Psoas muscle (tissue), 8 donors: ENCODE measurements around the gene AJAP1. TPM values are rescaled to one million over a fixed set of nuclear protein-coding genes. Genes with fewer than 3 reads are reported as not detected.

Source experiments
- ATAC-seq, 4 donors: fragments of 200-7000 bp; cut with Tn5 transposase; one replicate each; pipeline ENCODE4 v1.9.1; 2020; ENCODE audit warnings: moderate library complexity in 3 of 4, mild to moderate bottlenecking in 2 of 4
- DNase-seq, 2 donors: peaks; one replicate each; pipeline ENCODE4 v3.0.0-alpha.2; 2020
- H3K27ac ChIP-seq: fragments of 200-600 bp; one replicate; pipeline ENCODE4 v1.8.0; 2022
- H3K27me3 ChIP-seq, 3 donors: fragments of 200-600 bp in 1 of 3; one replicate each; pipeline versions ENCODE4 v1.6.1 to v1.8.0; 2013 to 2022; ENCODE audit warnings: low read length in 2 of 3, mild to moderate bottlenecking in 2 of 3, moderate library complexity in 1 of 3; ENCODE audit not compliant: insufficient read depth in 3 of 3
- H3K36me3 ChIP-seq, 2 donors: fragments of 200-600 bp in 1 of 2; one replicate each; pipeline versions ENCODE4 v1.6.1 to v1.8.0; 2013 to 2022; ENCODE audit warnings: low read depth in 1 of 2, mild to moderate bottlenecking in 1 of 2, moderate library complexity in 1 of 2; ENCODE audit not compliant: insufficient read depth in 1 of 2
- H3K4me1 ChIP-seq: fragments of 200-600 bp; one replicate; pipeline ENCODE4 v1.8.0; 2022
- H3K4me3 ChIP-seq: fragments of 200-600 bp; one replicate; pipeline ENCODE4 v1.8.0; 2022; ENCODE audit warnings: mild to moderate bottlenecking
- H3K9me3 ChIP-seq: fragments of 200-600 bp; one replicate; pipeline ENCODE4 v1.8.0; 2022
- CTCF ChIP-seq: fragments of 200-600 bp; IDR thresholded peaks from one replicate; pipeline ENCODE4 v1.8.0; 2022; ENCODE audit warnings: antibody characterized with exemption
- WGBS, 3 donors: extraction: QIAGEN DNeasy Blood & Tissue Kit; methylation state at CpG; one replicate each; pipeline versions ENCODE4 v1.1.6 to v1.1.7; 2013; 5-methylcytosine and 5-hydroxymethylcytosine counted together
- intact Hi-C, 2 donors: fragments of 100-400 bp; cut with DNase I; formaldehyde crosslinking; loops; one replicate each; pipeline versions ENCODE4 v1.11.0 to v1.14.2; 2022
- polyA plus RNA-seq, 3 donors: library from polyadenylated mRNA; stranded (reverse); fragments of 200-250 nt; gene quantifications; one replicate each; pipeline ENCODE4 v1.2.3, GENCODE V29; 2013
- total RNA-seq, 4 donors: library from RNA; stranded (reverse); fragmentation: NEBNext Ultra II Directional in 2 of 4; extraction: Animal tissue kit (Norgen Biotek cat#: 25700) in 2 of 4; gene quantifications; one replicate each; pipeline versions ENCODE4 v1.2.1 to v1.2.4, GENCODE V29; 2021 to 2023
- donor health status: healthy with polysubstance abuse.
- donor health status: DM: no; HTN: no; CAD: no; lungs with moderate emphysema.
- donor health status: Bipolar disorder and iron deficiency.
- donor health status: healthy.
- donor health status: DM: yes; HTN: yes; CAD: no.
- donor health status: DM: no; HTN: no; CAD: no.
- donor health status: DM: no; HTN: no; CAD: no.
- donor health status: DM: yes; HTN: yes; CAD: no.

AJAP1 gene
- total and polyA plus RNA-seq, 7 donors: under 0.01 to 1.4 (median 0.07) TPM

GRCh38 chr1:4756851-4757580 is 102.6 kb downstream of the AJAP1 start:
- 65 to 74% (median 66%) methylated on average over 10 of the region's 10 CpGs for WGBS, 3 donors
- TF ChIP-seq CTCF: no peak
- Histone ChIP-seq H3K27me3 (no peaks in the 10 kb centered on the region), H3K27ac (no peak overlapping the region), H3K36me3 (no peaks in the 10 kb centered on the region), H3K9me3 (no peaks in the 10 kb centered on the region), H3K4me1 (no peaks in the 10 kb centered on the region), H3K4me3 (no peak overlapping the region)
- intact Hi-C loops: no loop called here
- DNase-seq (no peak), ATAC-seq (no peak)

- Histone ChIP-seq H3K4me1 (no peaks in the 10 kb centered on the region), H3K27ac (no peak overlapping the region), H3K36me3 (no peaks in the 10 kb centered on the region), H3K4me3 (no peak overlapping the region), H3K9me3 (no peaks in the 10 kb centered on the region), H3K27me3 (peaks cover 0 to 7% (median 0%) of the 10 kb centered on the region in 3 donors)
- intact Hi-C loops: no loop called here
- DNase-seq (no peak), ATAC-seq (no peak)
- 80 to 82% (median 82%) methylated on average over 8 of the region's 8 CpGs for WGBS, 3 donors
- TF ChIP-seq CTCF: no peak
Measured at GRCh38 chr1:4759671-4760070, 105.3 kb downstream of the AJAP1 start.

- Histone ChIP-seq H3K27me3 (peaks cover 0 to 10% (median 0%) of the 10 kb centered on the region in 3 donors), H3K4me3 (no peak overlapping the region), H3K27ac (no peak overlapping the region), H3K4me1 (no peaks in the 10 kb centered on the region), H3K9me3 (no peaks in the 10 kb centered on the region), H3K36me3 (no peaks in the 10 kb centered on the region)
- WGBS, 3 donors: 70 to 73% (median 72%) methylated on average over 5 of the region's 5 CpGs
- no peak for DNase-seq
- no peak for TF ChIP-seq CTCF
- no peak for ATAC-seq
- intact Hi-C loops: no loop called here
Measured at GRCh38 chr1:4760088-4760487, 105.7 kb downstream of the AJAP1 start.

- ATAC-seq (no peak), DNase-seq (no peak)
- intact Hi-C loops: no loop called here
- H3K36me3 ChIP-seq: no peaks in the 10 kb centered on the region
- H3K4me1 ChIP-seq: no peaks in the 10 kb centered on the region
- TF ChIP-seq CTCF: no peak
- H3K9me3 ChIP-seq: no peaks in the 10 kb centered on the region
- H3K27me3 ChIP-seq: peaks cover 0 to 17% (median 0%) of the 10 kb centered on the region in 3 donors
- 88 to 89% (median 88%) methylated on average over 5 of the region's 5 CpGs for WGBS, 3 donors
- H3K4me3 ChIP-seq: no peak overlapping the region
- no peak overlapping the region for H3K27ac ChIP-seq
Measured at GRCh38 chr1:4761324-4761723, 106.9 kb downstream of the AJAP1 start.

GRCh38 chr1:4762146-4762545 is 107.7 kb downstream of the AJAP1 start:
- Histone ChIP-seq H3K36me3 (no peaks in the 10 kb centered on the region), H3K4me1 (no peaks in the 10 kb centered on the region), H3K27ac (no peak overlapping the region), H3K9me3 (no peaks in the 10 kb centered on the region), H3K4me3 (no peak overlapping the region), H3K27me3 (peaks cover 0 to 20% (median 0%) of the 10 kb centered on the region in 3 donors)
- intact Hi-C loops: no loop called here
- DNase-seq (no peak), ATAC-seq (no peak)
- 75 to 82% (median 79%) methylated on average over 7 of the region's 7 CpGs for WGBS, 3 donors
- TF ChIP-seq CTCF: no peak
